Activated CD4-positive, alpha-beta T cell treated with anti-CD3 and anti-CD28 coated beads for 36 hours (primary cell): ENCODE results near the gene GTSE1. TPM values are rescaled to one million over a fixed set of nuclear protein-coding genes. Genes with fewer than 3 reads are reported as not detected.

Experiments used
- ATAC-seq: fragments of 200-7000 bp; cut with Tn5 transposase; one replicate; pipeline ENCODE4 v1.10.0; 2021; ENCODE audit warnings: mild to moderate bottlenecking, moderate library complexity
- CTCF ChIA-PET: fragments of 350-600 bp; sonication (Branson Sonifier 250); formaldehyde crosslinking; loops from one replicate; lab custom pipeline; 2021; ENCODE audit warnings: antibody characterized with exemption; lab: Charles Lee
- POLR2A ChIA-PET: fragments of 350-600 bp; sonication (Branson Sonifier 250); formaldehyde crosslinking; loops from one replicate; lab custom pipeline; 2021; ENCODE audit warnings: antibody characterized with exemption, inconsistent platforms; lab: Charles Lee
- DNase-seq: peaks from one replicate; pipeline ENCODE4 v3.0.0-alpha.2; 2020
- H3K27ac Mint-ChIP-seq: one replicate; pipeline ENCODE4 v1.8.0; 2021; ENCODE audit warnings: mixed read lengths
- H3K27me3 Mint-ChIP-seq: one replicate; pipeline ENCODE4 v1.8.0; 2021; ENCODE audit warnings: mixed read lengths
- H3K36me3 Mint-ChIP-seq: one replicate; pipeline ENCODE4 v1.8.0; 2021; ENCODE audit warnings: low read depth, mixed read lengths
- H3K4me1 Mint-ChIP-seq: one replicate; pipeline ENCODE4 v1.8.0; 2021; ENCODE audit warnings: mixed read lengths
- H3K4me3 Mint-ChIP-seq: one replicate; pipeline ENCODE4 v1.8.0; 2021; ENCODE audit warnings: mild to moderate bottlenecking, moderate library complexity, mixed read lengths
- H3K9me3 Mint-ChIP-seq: one replicate; pipeline ENCODE4 v1.8.0; 2021; ENCODE audit warnings: low read depth, mixed read lengths
- intact Hi-C, 2 experiments: fragments of 100-400 bp; cut with DNase I in 1 of 2; cut with micrococcal nuclease in 1 of 2; formaldehyde crosslinking; loops; one replicate each; pipeline versions ENCODE4 v1.14.2 to v1.15.1; 2022 to 2024; cut with DNase I, micrococcal nuclease
- total RNA-seq, 2 experiments: library from RNA; stranded (reverse); gene quantifications; one replicate each; pipeline ENCODE4 v1.2.3, GENCODE V29; 2021

Gene GTSE1
- total RNA-seq, 2 experiments from 2014 or later, result 39.9 to 42.4 TPM

- no peak for DNase-seq
- intact Hi-C loops, result loop anchor here (5.0 to 10.0 kb wide), 2 partner anchors 324 to 326 kb away; no protein-coding TSS in a partner anchor
- H3K27me3 Mint-ChIP-seq, result no peaks in the 10 kb centered on the region
- no peaks in the 10 kb centered on the region for H3K9me3 Mint-ChIP-seq
- H3K36me3 Mint-ChIP-seq, result peaks cover 24% of the 10 kb centered on the region
- no peak for ATAC-seq
- CTCF ChIA-PET, result no interaction called here
- POLR2A ChIA-PET, result no interaction called here
- no peaks in the 10 kb centered on the region for H3K4me1 Mint-ChIP-seq
- no peak overlapping the region for H3K27ac Mint-ChIP-seq
- no peak overlapping the region for H3K4me3 Mint-ChIP-seq
These were observed 21.9 kb downstream of the GTSE1 start for GRCh38 chr22:46318576-46318975.

GRCh38 chr22:46319319-46319718 lies 22.6 kb downstream of the GTSE1 start:
- DNase-seq (no peak), ATAC-seq (no peak)
- intact Hi-C loops, result loop anchor here (5.0 to 10.0 kb wide), 2 partner anchors 325 to 327 kb away; no protein-coding TSS in a partner anchor
- CTCF ChIA-PET, result interaction anchor here (0.5 to 0.7 kb wide), 2 partner anchors 37 to 325 kb away, joined by 3 to 8 read pairs; no protein-coding TSS in a partner anchor
- H3K27ac Mint-ChIP-seq, result no peak overlapping the region
- peaks cover 24% of the 10 kb centered on the region for H3K36me3 Mint-ChIP-seq
- no peak overlapping the region for H3K4me3 Mint-ChIP-seq
- H3K9me3 Mint-ChIP-seq, result no peaks in the 10 kb centered on the region
- POLR2A ChIA-PET, result no interaction called here
- no peaks in the 10 kb centered on the region for H3K27me3 Mint-ChIP-seq
- no peaks in the 10 kb centered on the region for H3K4me1 Mint-ChIP-seq

- ATAC-seq (no peak), DNase-seq (no peak)
- Mint-ChIP-seq H3K4me1 (no peaks in the 10 kb centered on the region), H3K4me3 (no peak overlapping the region), H3K27me3 (no peaks in the 10 kb centered on the region), H3K36me3 (peaks cover 26% of the 10 kb centered on the region), H3K9me3 (no peaks in the 10 kb centered on the region), H3K27ac (no peak overlapping the region)
- CTCF ChIA-PET, result no interaction called here
- POLR2A ChIA-PET, result no interaction called here
- intact Hi-C loops, result no loop called here
These were observed 23.6 kb downstream of the GTSE1 start for GRCh38 chr22:46320166-46320710.

DNA sequence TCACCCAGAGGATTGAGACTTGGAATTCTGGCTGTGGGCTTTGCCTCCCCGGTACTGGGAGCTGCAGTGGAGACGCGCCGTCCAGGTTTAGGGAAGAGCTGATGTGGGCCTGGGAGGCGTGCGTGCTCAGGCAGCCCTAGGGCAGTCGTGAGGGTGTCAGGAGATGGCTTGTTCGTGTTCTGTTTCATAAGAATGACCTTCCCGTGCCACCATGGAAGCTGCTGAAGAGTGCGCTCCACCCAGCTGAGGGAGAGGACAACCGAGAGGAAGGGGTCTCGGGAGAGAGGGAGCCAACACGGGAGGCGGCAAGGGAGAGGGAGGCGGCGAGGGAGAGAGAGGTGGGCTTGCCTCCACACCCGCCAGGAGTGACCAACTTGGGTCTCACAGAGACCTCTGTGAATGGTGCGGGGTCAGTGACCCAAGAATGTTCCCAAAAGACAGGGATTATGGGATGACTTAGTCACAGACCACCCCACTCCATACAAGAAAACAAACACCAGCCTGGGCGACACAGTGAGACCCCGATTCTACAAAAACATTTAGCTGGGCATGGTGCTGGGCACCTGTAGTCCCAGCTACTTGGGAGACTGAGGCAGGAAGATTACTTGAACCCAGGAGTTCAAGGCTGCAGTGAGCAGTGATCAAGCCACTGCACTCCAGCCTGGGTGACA lies 24.2 kb downstream of the GTSE1 start:
- POLR2A ChIA-PET, result no interaction called here
- ATAC-seq (no peak), DNase-seq (no peak)
- no peaks in the 10 kb centered on the region for H3K9me3 Mint-ChIP-seq
- no peak overlapping the region for H3K27ac Mint-ChIP-seq
- no peak overlapping the region for H3K4me3 Mint-ChIP-seq
- H3K36me3 Mint-ChIP-seq, result peaks cover 28% of the 10 kb centered on the region
- no peaks in the 10 kb centered on the region for H3K4me1 Mint-ChIP-seq
- CTCF ChIA-PET, result interaction anchor here (1.5 kb wide), 1 partner anchor 10 kb away, joined by 4 read pairs; no protein-coding TSS in a partner anchor
- no peaks in the 10 kb centered on the region for H3K27me3 Mint-ChIP-seq
- intact Hi-C loops, result no loop called here

- Mint-ChIP-seq H3K4me1 (no peaks in the 10 kb centered on the region), H3K4me3 (no peak overlapping the region), H3K36me3 (peaks cover 25% of the 10 kb centered on the region), H3K27me3 (no peaks in the 10 kb centered on the region), H3K9me3 (no peaks in the 10 kb centered on the region), H3K27ac (no peak overlapping the region)
- DNase-seq (no peak), ATAC-seq (no peak)
- ChIA-PET CTCF (no interaction called here), POLR2A (no interaction called here)
- intact Hi-C loops, result no loop called here
These were observed 26.0 kb downstream of the GTSE1 start for GRCh38 chr22:46322711-46323110.

DNA sequence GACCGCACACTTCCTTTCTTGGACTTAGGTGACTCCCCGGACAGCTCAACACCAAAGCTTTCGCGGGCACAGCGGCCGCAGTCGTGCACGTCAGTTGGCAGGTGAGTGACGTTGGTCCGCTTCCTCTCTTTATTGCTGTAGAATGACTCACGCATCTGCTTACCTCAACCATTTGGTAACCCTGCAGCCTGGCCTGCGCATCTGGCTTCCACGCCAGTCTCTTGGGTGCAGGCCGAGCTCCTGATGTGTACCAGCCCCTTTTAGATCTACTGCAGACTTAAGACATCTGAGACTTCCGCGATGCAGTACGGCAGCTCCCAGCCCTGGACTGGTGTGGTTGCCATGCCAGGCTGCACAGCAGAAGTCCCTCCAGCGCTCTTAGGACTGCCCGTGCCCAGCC lies 26.5 kb downstream of the GTSE1 start:
- no peak for ATAC-seq
- intact Hi-C loops, result no loop called here
- ChIA-PET CTCF (no interaction called here), POLR2A (no interaction called here)
- Mint-ChIP-seq H3K9me3 (no peaks in the 10 kb centered on the region), H3K27ac (no peak overlapping the region), H3K27me3 (no peaks in the 10 kb centered on the region), H3K4me3 (no peak overlapping the region), H3K4me1 (no peaks in the 10 kb centered on the region), H3K36me3 (peaks cover 25% of the 10 kb centered on the region)
- DNase-seq, result no peak

DNA sequence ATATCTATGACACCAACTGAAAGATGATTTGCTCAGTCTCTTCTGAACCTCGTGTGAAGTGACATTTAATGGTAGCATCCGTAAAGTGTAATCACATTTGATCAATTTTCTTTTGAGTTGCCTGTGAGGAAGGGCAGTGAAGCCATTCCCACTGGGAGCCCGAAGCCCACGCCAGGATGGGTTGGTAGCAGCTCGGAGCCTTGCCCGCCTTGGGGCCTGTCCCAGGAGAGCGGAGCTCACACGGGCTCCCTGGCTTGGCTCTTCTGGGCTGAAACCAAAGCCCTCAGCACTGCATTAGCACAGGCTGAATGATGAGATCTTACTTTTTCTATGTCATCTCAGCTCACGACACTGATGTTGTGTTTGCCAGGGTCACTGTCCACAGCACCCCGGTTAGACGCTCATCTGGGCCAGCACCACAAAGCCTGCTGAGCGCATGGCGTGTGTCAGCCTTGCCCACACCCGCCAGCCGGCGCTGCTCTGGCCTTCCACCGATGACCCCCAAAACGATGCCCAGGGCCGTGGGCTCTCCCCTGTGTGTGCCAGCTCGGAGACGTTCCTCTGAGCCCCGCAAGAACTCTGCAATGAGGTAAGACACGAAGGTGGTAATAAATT lies 29.5 kb downstream of the GTSE1 start:
- CTCF ChIA-PET, result no interaction called here
- peaks cover 33% of the 10 kb centered on the region for H3K36me3 Mint-ChIP-seq

GRCh38 chr22:46327691-46328465 lies 31.2 kb downstream of the GTSE1 start:
- no peak for ATAC-seq

More for the DNA sequence above, 29.5 kb downstream of the GTSE1 start:
- Mint-ChIP-seq H3K9me3 (no peaks in the 10 kb centered on the region), H3K27me3 (no peaks in the 10 kb centered on the region), H3K4me3 (no peak overlapping the region), H3K27ac (no peak overlapping the region), H3K4me1 (no peaks in the 10 kb centered on the region)
- ATAC-seq, result no peak
- POLR2A ChIA-PET, result no interaction called here
- intact Hi-C loops, result no loop called here
- DNase-seq, result no peak

DNA sequence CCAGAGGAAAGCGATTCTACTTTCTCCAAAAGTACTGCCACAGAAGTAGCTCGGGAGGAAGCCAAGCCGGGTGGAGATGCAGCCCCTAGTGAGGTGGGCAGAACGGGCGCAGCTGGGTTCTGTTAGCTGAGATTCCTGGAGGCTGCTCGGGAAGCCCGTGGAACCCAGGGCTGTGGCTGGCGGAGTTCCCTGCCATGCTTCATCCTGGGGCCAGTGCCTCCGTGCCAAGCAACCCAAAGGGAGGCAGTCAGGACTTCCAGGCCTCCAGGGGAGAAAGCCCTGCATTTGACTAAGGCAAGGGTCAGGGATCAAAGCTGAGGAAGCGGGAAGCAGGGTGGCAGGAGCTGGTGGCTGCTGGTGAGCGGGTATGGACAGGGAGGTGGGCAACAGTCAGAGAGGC lies 32.1 kb downstream of the GTSE1 start:
- no peaks in the 10 kb centered on the region for H3K9me3 Mint-ChIP-seq
- ChIA-PET CTCF (interaction anchor here (1.4 kb wide), 1 partner anchor 11 kb away, joined by 4 read pairs; no protein-coding TSS in a partner anchor), POLR2A (interaction anchor here (1.0 kb wide), 1 partner anchor 24 kb away, joined by 8 read pairs; no protein-coding TSS in a partner anchor)
- peaks cover 29% of the 10 kb centered on the region for H3K36me3 Mint-ChIP-seq
- no peak overlapping the region for H3K27ac Mint-ChIP-seq
- H3K4me3 Mint-ChIP-seq, result no peak overlapping the region
- no peaks in the 10 kb centered on the region for H3K4me1 Mint-ChIP-seq
- no peak for ATAC-seq
- intact Hi-C loops, result no loop called here
- DNase-seq, result no peak
- no peaks in the 10 kb centered on the region for H3K27me3 Mint-ChIP-seq

More at GRCh38 chr22:46327691-46328465, 31.2 kb downstream of the GTSE1 start:
- H3K36me3 Mint-ChIP-seq, result peaks cover 32% of the 10 kb centered on the region
- no peaks in the 10 kb centered on the region for H3K4me1 Mint-ChIP-seq
- H3K27me3 Mint-ChIP-seq, result no peaks in the 10 kb centered on the region
- H3K27ac Mint-ChIP-seq, result no peak overlapping the region
- H3K4me3 Mint-ChIP-seq, result no peak overlapping the region
- no peaks in the 10 kb centered on the region for H3K9me3 Mint-ChIP-seq
- ChIA-PET POLR2A (interaction anchor here (0.7 to 1.0 kb wide), 2 partner anchors 23 to 42 kb away, joined by 3 to 8 read pairs; no protein-coding TSS in a partner anchor), CTCF (no interaction called here)
- intact Hi-C loops, result no loop called here
- DNase-seq, result no peak

- intact Hi-C loops, result no loop called here
- no peak overlapping the region for H3K4me3 Mint-ChIP-seq
- ATAC-seq (no peak), DNase-seq (no peak)
- ChIA-PET CTCF (interaction anchor here (1.4 kb wide), 1 partner anchor 10 kb away, joined by 4 read pairs; no protein-coding TSS in a partner anchor), POLR2A (no interaction called here)
- no peaks in the 10 kb centered on the region for H3K9me3 Mint-ChIP-seq
- H3K27me3 Mint-ChIP-seq, result no peaks in the 10 kb centered on the region
- H3K4me1 Mint-ChIP-seq, result peaks cover 3% of the 10 kb centered on the region
- peaks cover 24% of the 10 kb centered on the region for H3K36me3 Mint-ChIP-seq
- H3K27ac Mint-ChIP-seq, result no peak overlapping the region
These were observed 32.9 kb downstream of the GTSE1 start for GRCh38 chr22:46329616-46330015.

DNA sequence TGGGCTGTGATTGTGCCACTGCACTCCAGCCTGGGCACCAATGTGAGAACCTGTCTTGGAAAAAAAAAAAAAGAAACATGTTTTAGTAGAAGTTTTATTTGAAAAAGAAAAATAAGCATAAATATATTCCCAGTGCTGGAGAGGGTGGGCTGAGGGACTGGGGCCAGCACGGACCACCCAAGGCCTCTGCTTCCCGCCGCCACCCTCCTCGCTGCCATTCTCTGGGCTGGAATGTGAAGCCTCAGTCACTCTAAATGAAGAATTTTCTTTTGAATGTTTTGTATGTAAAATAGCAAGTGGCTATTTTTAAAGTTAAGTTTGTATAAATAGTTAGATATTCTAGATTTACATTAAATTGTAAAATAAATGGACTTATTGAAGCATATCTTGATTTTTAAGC lies 33.8 kb downstream of the GTSE1 start:
- CTCF ChIA-PET, result interaction anchor here (1.4 kb wide), 2 partner anchors 9 kb away, joined by 4 read pairs; no protein-coding TSS in a partner anchor

More for the DNA sequence above, 33.8 kb downstream of the GTSE1 start:
- intact Hi-C loops, result no loop called here
- peaks cover 4% of the 10 kb centered on the region for H3K4me1 Mint-ChIP-seq
- H3K27ac Mint-ChIP-seq, result no peak overlapping the region
- H3K27me3 Mint-ChIP-seq, result no peaks in the 10 kb centered on the region
- H3K9me3 Mint-ChIP-seq, result no peaks in the 10 kb centered on the region
- POLR2A ChIA-PET, result no interaction called here
- H3K4me3 Mint-ChIP-seq, result no peak overlapping the region
- ATAC-seq (no peak), DNase-seq (no peak)
- peaks cover 23% of the 10 kb centered on the region for H3K36me3 Mint-ChIP-seq
